ENCODE results near the gene GPD2.

Gene GPD2

GRCh38 chr2:156476021-156476849, 40.1 kb downstream of the GPD2 start:
- no peak overlapping the region for H3K4me3 ChIP-seq (ENCODE audit: low read depth in 1 of 2, low read length in 2 of 2)
- H3K27me3 ChIP-seq (ENCODE audit: insufficient read depth, low read length, poor library complexity): no peaks in the 10 kb centered on the region
- H2AFZ ChIP-seq (ENCODE audit: low read depth, low read length): no peak overlapping the region
- H3K9ac ChIP-seq (ENCODE audit: low read depth, low read length): no peak overlapping the region
- TF ChIP-seq CTCF (IDR thresholded peaks at IDR 0.05; ENCODE audit: borderline replicate concordance, extremely low read depth, low read length, poor library complexity, severe bottlenecking) (no peak), EZH2 (IDR thresholded peaks at IDR 0.05; ENCODE audit: borderline replicate concordance, low read depth, low read length, severe bottlenecking) (no peak)
- H3K4me2 ChIP-seq (ENCODE audit: insufficient read depth, low read length): no peak overlapping the region
- no peak overlapping the region for H3K27ac ChIP-seq (ENCODE audit: low read length)
- no peaks in the 10 kb centered on the region for H3K79me2 ChIP-seq (ENCODE audit: insufficient read depth, low read length)
- no peaks in the 10 kb centered on the region for H3K36me3 ChIP-seq (ENCODE audit: insufficient read depth, low read length)
- DNase-seq: no peak
- H3K9me3 ChIP-seq (ENCODE audit: insufficient read depth, low read length, severe bottlenecking): no peaks in the 10 kb centered on the region
- no peaks in the 10 kb centered on the region for H3K4me1 ChIP-seq (ENCODE audit: insufficient read depth, low read length)
- no peaks in the 10 kb centered on the region for H4K20me1 ChIP-seq (ENCODE audit: insufficient read depth, low read length)
- no peak for ATAC-seq (ENCODE audit: insufficient read depth, low read depth)

- Histone ChIP-seq H4K20me1 (ENCODE audit: insufficient read depth, low read length) (no peaks in the 10 kb centered on the region), H3K27ac (ENCODE audit: low read length) (no peak overlapping the region), H3K4me3 (ENCODE audit: low read depth in 1 of 2, low read length in 2 of 2) (no peak overlapping the region)
Measured at GRCh38 chr2:156476850-156477206, 40.6 kb downstream of the GPD2 start.

DNA sequence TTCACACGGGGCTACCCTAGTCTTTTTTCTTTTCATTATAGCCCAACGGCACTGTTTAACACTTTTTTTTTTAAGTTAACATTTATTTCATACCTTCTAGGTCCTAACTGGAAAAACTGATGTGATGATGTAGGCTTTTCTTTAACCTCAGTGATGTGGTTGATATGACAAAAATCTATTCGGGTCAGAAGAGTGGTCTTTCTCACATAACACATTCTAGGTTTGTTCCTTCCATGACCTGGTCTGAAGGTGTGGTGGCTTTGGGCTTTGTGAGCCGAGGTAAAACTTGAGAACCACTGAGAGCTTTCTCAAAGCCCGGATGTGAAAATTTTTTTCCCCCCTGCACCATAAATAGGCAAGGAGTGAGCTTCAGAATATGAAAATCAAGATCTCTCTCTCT, 44.2 kb downstream of the GPD2 start:
- Histone ChIP-seq H3K9ac (ENCODE audit: low read depth, low read length) (no peak overlapping the region), H4K20me1 (ENCODE audit: insufficient read depth, low read length) (no peaks in the 10 kb centered on the region), H3K36me3 (ENCODE audit: insufficient read depth, low read length) (no peaks in the 10 kb centered on the region), H3K27ac (ENCODE audit: low read length) (no peak overlapping the region), H3K79me2 (ENCODE audit: insufficient read depth, low read length) (no peaks in the 10 kb centered on the region), H3K4me3 (ENCODE audit: low read depth in 1 of 2, low read length in 2 of 2) (no peak overlapping the region), H2AFZ (ENCODE audit: low read depth, low read length) (no peak overlapping the region), H3K9me3 (ENCODE audit: insufficient read depth, low read length, severe bottlenecking) (no peaks in the 10 kb centered on the region), H3K4me1 (ENCODE audit: insufficient read depth, low read length) (peaks cover 6% of the 10 kb centered on the region; the same call in 1 of the 2 replicates), H3K4me2 (ENCODE audit: insufficient read depth, low read length) (no peak overlapping the region), H3K27me3 (ENCODE audit: insufficient read depth, low read length, poor library complexity) (no peaks in the 10 kb centered on the region)
- no peak for DNase-seq
- TF ChIP-seq CTCF (IDR thresholded peaks at IDR 0.05; ENCODE audit: borderline replicate concordance, extremely low read depth, low read length, poor library complexity, severe bottlenecking) (no peak), EZH2 (IDR thresholded peaks at IDR 0.05; ENCODE audit: borderline replicate concordance, low read depth, low read length, severe bottlenecking) (no peak)
- ATAC-seq (ENCODE audit: insufficient read depth, low read depth): no peak

More at GRCh38 chr2:156476850-156477206, 40.6 kb downstream of the GPD2 start:
- no peak for ATAC-seq (ENCODE audit: insufficient read depth, low read depth)
- no peak overlapping the region for H3K4me2 ChIP-seq (ENCODE audit: insufficient read depth, low read length)
- no peaks in the 10 kb centered on the region for H3K27me3 ChIP-seq (ENCODE audit: insufficient read depth, low read length, poor library complexity)
- H3K36me3 ChIP-seq (ENCODE audit: insufficient read depth, low read length): no peaks in the 10 kb centered on the region
- no peaks in the 10 kb centered on the region for H3K9me3 ChIP-seq (ENCODE audit: insufficient read depth, low read length, severe bottlenecking)
- H3K79me2 ChIP-seq (ENCODE audit: insufficient read depth, low read length): no peaks in the 10 kb centered on the region
- DNase-seq: no peak
- no peak for TF ChIP-seq CTCF (IDR thresholded peaks at IDR 0.05; ENCODE audit: borderline replicate concordance, extremely low read depth, low read length, poor library complexity, severe bottlenecking)
- TF ChIP-seq EZH2 (IDR thresholded peaks at IDR 0.05; ENCODE audit: borderline replicate concordance, low read depth, low read length, severe bottlenecking): no peak
- no peaks in the 10 kb centered on the region for H3K4me1 ChIP-seq (ENCODE audit: insufficient read depth, low read length)
- H3K9ac ChIP-seq (ENCODE audit: low read depth, low read length): no peak overlapping the region
- H2AFZ ChIP-seq (ENCODE audit: low read depth, low read length): no peak overlapping the region

All from DND-41 (cell line).